Ectodermal cell (in vitro differentiated cells): ENCODE measurements around the gene DNAJC28.

Source experiments
- H3K27ac ChIP-seq: 2 replicates; pipeline ENCODE4 v1.7.0; 2013; ENCODE audit warnings: mild to moderate bottlenecking, low read depth, low read length; ENCODE audit not compliant: insufficient read depth, poor library complexity, severe bottlenecking
- H3K27me3 ChIP-seq: 2 replicates; pipeline ENCODE4 v1.7.0; 2013; ENCODE audit warnings: mild to moderate bottlenecking, low read length; ENCODE audit not compliant: insufficient read depth, control insufficient read depth, poor library complexity, severe bottlenecking
- H3K36me3 ChIP-seq: one replicate; pipeline ENCODE4 v1.7.0; 2013; ENCODE audit warnings: low read length; ENCODE audit not compliant: control insufficient read depth, insufficient read depth
- H3K4me1 ChIP-seq: one replicate; pipeline ENCODE4 v1.7.0; 2013; ENCODE audit warnings: low read length; ENCODE audit not compliant: control insufficient read depth, insufficient read depth
- H3K4me3 ChIP-seq: 2 replicates; pipeline ENCODE4 v1.7.0; 2013; ENCODE audit warnings: low read depth, low read length, control low read depth; ENCODE audit not compliant: insufficient read depth
- H3K9me3 ChIP-seq: 2 replicates; pipeline ENCODE4 v1.7.0; 2013; ENCODE audit warnings: mild to moderate bottlenecking, low read length, moderate library complexity; ENCODE audit not compliant: control insufficient read depth
- WGBS, 2 experiments: methylation state at CpG; one replicate each; pipeline ENCODE4 v1.1.7; 2013; ENCODE audit warnings: missing lambda C conversion rate in 2 of 2; 5-methylcytosine and 5-hydroxymethylcytosine counted together

The DNAJC28 gene

DNA sequence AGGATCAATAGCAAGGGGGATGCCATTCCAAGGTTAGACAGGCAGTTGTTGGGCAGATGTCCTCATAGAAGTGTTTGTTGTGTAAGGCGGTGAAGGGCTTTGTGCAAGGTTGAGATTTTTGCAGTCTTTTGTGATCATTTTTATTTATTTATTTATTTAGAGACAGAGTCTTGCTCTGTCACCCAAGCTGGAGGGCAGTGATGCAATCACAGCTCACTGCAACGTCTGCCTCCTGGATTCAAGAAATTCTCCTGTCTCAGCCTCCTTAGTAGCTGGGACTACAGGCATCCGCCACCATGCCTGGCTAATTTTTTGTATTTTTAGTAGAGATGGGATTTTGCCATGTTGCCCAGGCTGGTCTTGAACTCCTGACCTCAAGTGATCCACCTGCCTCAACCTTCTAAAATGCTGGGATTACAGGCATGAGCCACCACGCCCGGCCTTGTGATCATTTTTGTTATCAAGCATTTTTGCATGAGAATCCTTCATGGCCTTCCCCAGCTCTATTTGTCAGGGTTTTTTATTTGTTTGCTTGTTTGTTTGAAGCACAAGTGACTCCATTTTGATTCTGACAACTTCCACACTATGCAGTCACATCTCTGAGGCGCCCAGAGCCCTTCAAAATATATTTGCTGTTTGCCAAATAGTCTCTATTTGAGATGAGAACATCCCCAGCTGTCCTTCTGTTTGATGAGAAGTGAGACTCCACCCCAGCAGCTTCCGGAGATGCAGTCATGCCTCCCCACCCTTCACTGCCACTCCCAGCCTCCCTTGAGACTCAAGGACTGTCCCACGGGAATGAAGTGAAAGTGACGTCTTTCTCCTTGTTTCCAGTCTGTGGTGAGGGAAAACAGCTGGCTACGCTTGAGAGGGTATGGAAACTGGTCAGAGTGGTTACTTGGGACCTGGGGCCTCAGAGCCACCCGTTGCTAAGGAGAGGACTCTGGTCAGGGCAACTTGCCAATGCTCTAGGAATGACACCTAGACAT is 49.7 kb downstream of the DNAJC28 start:
- Histone ChIP-seq H3K36me3 (peaks cover 5% of the 10 kb centered on the region), H3K27me3 (no peaks in the 10 kb centered on the region), H3K27ac (no peak overlapping the region), H3K4me1 (no peaks in the 10 kb centered on the region), H3K9me3 (no peaks in the 10 kb centered on the region), H3K4me3 (no peak overlapping the region)
- WGBS, 2 experiments: 90 to 97% methylated on average over 11 of the region's 11 CpGs
